KMS-11 (cell line): ENCODE results near the gene LRP2BP.

Experiments used
- H2AFZ ChIP-seq: fragments of 200-600 bp; sonication (generic); 2 replicates; pipeline ENCODE4 v1.6.1; 2016; ENCODE audit warnings: antibody characterized with exemption, mixed run types, low read depth
- H3K27ac ChIP-seq: fragments of 200-600 bp; sonication (generic); 2 replicates; pipeline ENCODE4 v1.6.1; 2016; ENCODE audit warnings: mild to moderate bottlenecking, mixed run types
- H3K27me3 ChIP-seq: fragments of 200-600 bp; sonication (generic); 2 replicates; pipeline ENCODE4 v1.6.1; 2017; ENCODE audit warnings: mild to moderate bottlenecking, low read depth, mixed run types, moderate library complexity; ENCODE audit not compliant: insufficient read depth
- H3K36me3 ChIP-seq: fragments of 200-600 bp; sonication (generic); 2 replicates; pipeline ENCODE4 v1.6.1; 2017; ENCODE audit warnings: mild to moderate bottlenecking, mixed run types; ENCODE audit not compliant: insufficient read depth
- H3K4me1 ChIP-seq: fragments of 200-600 bp; sonication (generic); 2 replicates; pipeline ENCODE4 v1.6.1; 2016; ENCODE audit warnings: mild to moderate bottlenecking, low read depth, mixed run types; ENCODE audit not compliant: poor library complexity, severe bottlenecking
- H3K4me2 ChIP-seq: fragments of 200-600 bp; sonication (generic); 2 replicates; pipeline ENCODE4 v1.7.0; 2016; ENCODE audit warnings: mild to moderate bottlenecking, mixed run types
- H3K4me3 ChIP-seq: fragments of 200-600 bp; sonication (generic); IDR thresholded peaks from 2 replicates; pipeline ENCODE4 v1.6.1; 2017; ENCODE audit warnings: low read depth, low read length, mixed read lengths; ENCODE audit not compliant: insufficient read depth
- H3K79me2 ChIP-seq: fragments of 200-600 bp; sonication (generic); 2 replicates; pipeline ENCODE4 v1.6.1; 2016; ENCODE audit warnings: low read depth, mixed run types; ENCODE audit not compliant: insufficient read depth
- H3K9ac ChIP-seq: fragments of 200-600 bp; sonication (generic); 2 replicates; pipeline ENCODE4 v1.6.1; 2016; ENCODE audit warnings: mild to moderate bottlenecking, mixed run types
- H4K20me1 ChIP-seq: fragments of 200-600 bp; sonication (generic); 2 replicates; pipeline ENCODE4 v1.6.1; 2016; ENCODE audit warnings: mild to moderate bottlenecking, mixed run types; ENCODE audit not compliant: insufficient read depth
- TF ChIP-seq, protein P1 (sequence below): fragments of 200-600 bp; sonication (generic); conservative IDR thresholded peaks from 2 replicates; pipeline ENCODE4 v1.6.1; 2017; ENCODE audit warnings: low read depth, mild to moderate bottlenecking, antibody characterized with exemption, low read length, moderate library complexity, mixed read lengths

Gene LRP2BP

DNA sequence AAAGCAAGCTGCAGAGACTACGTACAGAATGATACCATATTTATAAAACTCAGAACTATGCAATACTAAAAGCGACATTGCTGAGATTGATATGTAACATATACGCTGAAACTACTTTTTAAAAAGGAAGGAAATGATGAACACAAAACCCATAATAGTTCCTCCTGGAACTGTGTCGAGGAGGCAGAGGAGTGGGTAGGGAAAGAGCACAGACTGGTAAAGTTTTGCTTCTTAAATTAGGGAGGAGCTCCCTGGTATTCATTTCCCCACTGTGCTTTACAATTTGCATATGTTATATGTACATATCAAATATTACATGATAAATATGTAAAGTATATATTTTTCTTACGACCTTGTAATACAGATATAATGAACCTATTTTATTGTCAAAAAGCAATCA is 16.1 kb upstream of the LRP2BP start:
- H2AFZ ChIP-seq = no peak overlapping the region
- TF ChIP-seq, protein P1, sequence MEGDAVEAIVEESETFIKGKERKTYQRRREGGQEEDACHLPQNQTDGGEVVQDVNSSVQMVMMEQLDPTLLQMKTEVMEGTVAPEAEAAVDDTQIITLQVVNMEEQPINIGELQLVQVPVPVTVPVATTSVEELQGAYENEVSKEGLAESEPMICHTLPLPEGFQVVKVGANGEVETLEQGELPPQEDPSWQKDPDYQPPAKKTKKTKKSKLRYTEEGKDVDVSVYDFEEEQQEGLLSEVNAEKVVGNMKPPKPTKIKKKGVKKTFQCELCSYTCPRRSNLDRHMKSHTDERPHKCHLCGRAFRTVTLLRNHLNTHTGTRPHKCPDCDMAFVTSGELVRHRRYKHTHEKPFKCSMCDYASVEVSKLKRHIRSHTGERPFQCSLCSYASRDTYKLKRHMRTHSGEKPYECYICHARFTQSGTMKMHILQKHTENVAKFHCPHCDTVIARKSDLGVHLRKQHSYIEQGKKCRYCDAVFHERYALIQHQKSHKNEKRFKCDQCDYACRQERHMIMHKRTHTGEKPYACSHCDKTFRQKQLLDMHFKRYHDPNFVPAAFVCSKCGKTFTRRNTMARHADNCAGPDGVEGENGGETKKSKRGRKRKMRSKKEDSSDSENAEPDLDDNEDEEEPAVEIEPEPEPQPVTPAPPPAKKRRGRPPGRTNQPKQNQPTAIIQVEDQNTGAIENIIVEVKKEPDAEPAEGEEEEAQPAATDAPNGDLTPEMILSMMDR = no peak
- no peaks in the 10 kb centered on the region for H3K79me2 ChIP-seq
- H3K36me3 ChIP-seq = no peaks in the 10 kb centered on the region
- no peak overlapping the region for H3K4me3 ChIP-seq
- H3K9ac ChIP-seq = no peak overlapping the region
- H4K20me1 ChIP-seq = no peaks in the 10 kb centered on the region
- no peak overlapping the region for H3K4me2 ChIP-seq
- no peak overlapping the region for H3K27ac ChIP-seq
- no peaks in the 10 kb centered on the region for H3K27me3 ChIP-seq
- peaks cover 17% of the 10 kb centered on the region for H3K4me1 ChIP-seq

DNA sequence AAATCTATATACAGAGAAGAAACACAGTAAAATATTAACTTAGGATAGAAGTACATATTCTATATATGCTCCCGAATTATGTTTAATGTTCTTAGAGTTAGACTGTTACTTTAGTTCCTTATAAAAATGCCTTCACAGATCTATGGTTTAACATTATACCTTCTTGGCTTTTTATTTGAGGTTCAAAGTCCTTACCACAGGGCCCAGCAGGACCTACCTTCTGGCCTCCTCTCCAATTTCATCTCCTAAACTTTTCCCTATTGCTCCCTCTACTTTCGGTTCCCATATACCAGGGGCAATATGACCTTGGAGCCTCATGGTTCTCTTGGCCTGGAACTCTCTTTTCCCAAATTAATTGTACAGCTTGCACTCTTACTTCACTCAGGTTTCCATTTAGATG is 12.7 kb upstream of the LRP2BP start:
- H3K4me3 ChIP-seq = no peak overlapping the region
- H3K36me3 ChIP-seq = no peaks in the 10 kb centered on the region
- H3K4me2 ChIP-seq = no peak overlapping the region
- no peaks in the 10 kb centered on the region for H3K79me2 ChIP-seq
- H3K27me3 ChIP-seq = no peaks in the 10 kb centered on the region
- no peaks in the 10 kb centered on the region for H4K20me1 ChIP-seq
- no peak overlapping the region for H2AFZ ChIP-seq
- H3K9ac ChIP-seq = no peak overlapping the region
- H3K27ac ChIP-seq = no peak overlapping the region
- H3K4me1 ChIP-seq = peaks cover 10% of the 10 kb centered on the region
- TF ChIP-seq, protein P1 = no peak

DNA sequence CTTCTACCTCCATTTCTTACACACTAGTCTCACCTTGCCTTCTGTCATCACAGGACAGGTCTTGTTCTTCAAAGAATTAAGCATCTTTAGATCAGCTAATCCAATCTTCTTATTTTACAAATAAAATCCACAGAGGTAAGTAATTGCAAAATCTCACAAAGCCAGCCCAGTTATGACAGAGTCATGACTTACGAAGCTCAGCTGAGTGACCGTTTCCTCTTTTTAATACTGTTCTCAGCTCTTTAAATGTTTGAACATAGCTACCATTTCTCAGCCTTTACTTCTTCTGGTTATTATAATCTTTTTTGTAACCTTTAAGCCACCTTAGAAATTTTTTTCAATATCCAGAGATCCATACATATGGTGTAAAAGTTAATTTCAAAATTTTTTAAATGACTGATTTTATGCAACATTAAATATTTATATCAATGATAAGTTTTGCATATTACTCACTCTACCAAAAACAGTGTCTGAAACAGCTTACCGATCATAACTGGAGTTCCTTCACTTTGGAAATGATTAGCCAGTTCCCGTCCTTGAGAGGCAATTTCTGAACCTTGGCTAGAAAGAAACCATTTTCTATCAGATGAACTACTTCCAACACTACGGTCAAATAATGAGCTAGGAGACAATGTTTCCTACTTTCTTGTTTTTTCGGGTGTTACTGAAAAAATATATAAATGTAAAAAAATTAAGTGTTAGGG is 9.7 kb upstream of the LRP2BP start:
- Histone ChIP-seq H3K79me2 (no peaks in the 10 kb centered on the region), H3K36me3 (no peaks in the 10 kb centered on the region), H3K27me3 (no peaks in the 10 kb centered on the region), H3K4me1 (peaks cover 5% of the 10 kb centered on the region), H3K4me2 (no peak overlapping the region), H3K27ac (no peak overlapping the region), H3K9ac (no peak overlapping the region), H3K4me3 (no peak overlapping the region), H4K20me1 (no peaks in the 10 kb centered on the region), H2AFZ (no peak overlapping the region)
- TF ChIP-seq, protein P1 = no peak

DNA sequence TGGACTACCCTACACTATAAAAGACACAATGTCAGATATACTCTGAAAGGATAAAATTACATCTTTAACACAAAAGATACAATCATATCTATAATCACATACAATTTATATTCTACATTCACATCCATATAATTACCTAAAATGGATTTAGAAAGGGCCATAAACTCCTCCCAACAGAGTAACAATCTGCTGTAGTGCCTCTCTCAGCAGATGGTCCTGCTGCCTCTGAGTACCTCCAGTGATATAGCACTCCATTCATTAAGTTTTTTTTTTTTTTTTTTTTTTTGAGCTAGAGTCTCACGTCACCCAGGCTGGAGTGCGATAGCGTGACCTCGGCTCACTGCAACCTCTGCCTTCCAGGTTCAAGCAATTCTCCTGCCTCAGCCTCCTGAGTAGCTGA is 8.3 kb upstream of the LRP2BP start:
- H3K79me2 ChIP-seq = no peaks in the 10 kb centered on the region
- H3K4me1 ChIP-seq = peaks cover 6% of the 10 kb centered on the region
- H3K36me3 ChIP-seq = no peaks in the 10 kb centered on the region
- no peak overlapping the region for H3K4me2 ChIP-seq
- TF ChIP-seq, protein P1 = no peak
- no peak overlapping the region for H2AFZ ChIP-seq
- no peak overlapping the region for H3K27ac ChIP-seq
- no peaks in the 10 kb centered on the region for H3K27me3 ChIP-seq
- no peak overlapping the region for H3K9ac ChIP-seq
- H3K4me3 ChIP-seq = no peak overlapping the region
- H4K20me1 ChIP-seq = no peaks in the 10 kb centered on the region
